GM23248 (cell line): Measurements from ENCODE around the gene PPM1H.
"Not testable (repeated sequence)": the region's sequence is repeated elsewhere in the genome, so short reads cannot be mapped to it uniquely, and the experiment has no call there.

Source experiments
- EZH2 ChIP-seq: fragments of 200-600 bp; sonication (generic); IDR thresholded peaks from 2 replicates; pipeline ENCODE4 v1.6.1; 2018; ENCODE audit warnings: antibody characterized with exemption, mild to moderate bottlenecking; ENCODE audit not compliant: insufficient read depth, poor library complexity, severe bottlenecking
- EZH2phosphoT487 ChIP-seq: fragments of 200-600 bp; sonication (generic); IDR thresholded peaks from 2 replicates; pipeline ENCODE4 v1.6.1; 2018; ENCODE audit warnings: antibody characterized with exemption, moderate library complexity, mild to moderate bottlenecking, low read depth; ENCODE audit not compliant: insufficient read depth

DNA sequence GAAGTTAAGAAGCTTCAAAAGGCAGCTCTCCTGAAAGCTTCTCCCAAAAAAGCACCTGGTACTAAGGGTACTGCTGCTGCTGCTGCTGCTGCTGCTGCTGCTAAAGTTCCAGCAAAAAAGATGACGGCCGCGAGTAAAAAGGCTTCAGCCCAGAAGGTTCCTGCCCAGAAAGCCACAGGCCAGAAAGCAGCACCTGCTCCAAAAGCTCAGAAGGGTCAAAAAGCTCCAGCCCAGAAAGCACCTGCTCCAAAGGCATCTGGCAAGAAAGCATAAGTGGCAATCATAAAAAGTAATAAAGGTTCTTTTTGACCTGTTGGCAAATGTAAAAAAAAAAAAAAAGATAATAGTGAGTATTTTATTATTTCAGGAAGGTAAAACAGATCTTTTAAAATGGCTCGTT lies 30.8 kb upstream of the PPM1H start:
- TF ChIP-seq EZH2, EZH2phosphoT487: not testable (repeated sequence)
